SU-DHL-6 (cell line): ENCODE results near the gene COLQ.

Source experiments
- CTCF ChIP-seq: fragments of 200-600 bp; sonication (generic); IDR thresholded peaks from one replicate; pipeline ENCODE4 v1.5.1; 2017; ENCODE audit warnings: antibody characterized with exemption, mild to moderate bottlenecking, low read length, moderate library complexity; ENCODE audit not compliant: insufficient read depth, poor library complexity, severe bottlenecking
- EZH2phosphoT487 ChIP-seq: fragments of 200-600 bp; sonication (generic), shearing (Covaris generic); conservative IDR thresholded peaks from 2 replicates; pipeline ENCODE4 v1.6.1; 2018; ENCODE audit warnings: mild to moderate bottlenecking, antibody characterized with exemption, low read length, moderate library complexity, mixed read lengths

DNA sequence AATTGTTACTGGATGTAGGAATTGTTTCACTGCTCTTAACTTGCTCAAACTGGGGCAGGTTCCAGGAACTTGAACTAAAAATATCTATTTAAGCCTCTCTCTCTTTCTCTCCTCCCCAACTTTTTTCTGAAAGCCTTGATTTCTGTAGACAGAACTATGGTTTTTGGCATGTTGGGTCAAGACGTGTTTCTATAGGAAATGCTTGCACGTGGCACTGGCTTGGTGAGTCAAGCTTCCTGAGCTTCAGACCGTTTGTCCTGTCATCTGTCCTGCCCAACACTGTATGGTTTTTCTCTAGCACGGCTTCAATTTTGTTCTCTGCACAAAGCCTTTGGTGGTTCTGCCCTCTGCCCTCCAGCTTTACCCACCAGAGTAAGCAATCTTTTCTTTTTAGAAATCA lies 80.6 kb downstream of the COLQ start:
- TF ChIP-seq CTCF (no peak), EZH2phosphoT487 (no peak)
